Motor neuron (in vitro differentiated cells): ENCODE data around the gene GRAMD2B. TPM values are rescaled to one million over a fixed set of nuclear protein-coding genes. Genes with fewer than 3 reads are reported as not detected.

Experiments used
- ATAC-seq, 8 experiments: fragments of 200-7000 bp; cut with Tn5 transposase; replicated peaks in 6 of 8; 2 replicates each; pipeline ENCODE4 v1.8.0; 2021; ENCODE audit warnings: mild to moderate bottlenecking in 8 of 8, moderate library complexity in 8 of 8
- H3K27ac ChIP-seq, 2 donors: fragments of 250-450 bp; sonication (Bioruptor Pico); 2 replicates each; pipeline ENCODE4 v1.9.0; 2021; ENCODE audit warnings: antibody characterized with exemption in 2 of 2, mild to moderate bottlenecking in 2 of 2, moderate library complexity in 1 of 2
- H3K4me1 ChIP-seq, 2 donors: fragments of 250-450 bp; sonication (Bioruptor Pico); replicated peaks in 1 of 2; 2 replicates each; pipeline ENCODE4 v1.6.1; 2021; ENCODE audit warnings: antibody characterized with exemption in 2 of 2, mild to moderate bottlenecking in 2 of 2, moderate library complexity in 1 of 2
- H3K4me3 ChIP-seq, 5 donors: fragments of 250-450 bp; sonication (Bioruptor Pico); 2 replicates each; pipeline ENCODE4 v1.9.0; 2021; ENCODE audit warnings: antibody characterized with exemption in 5 of 5, mild to moderate bottlenecking in 5 of 5, moderate library complexity in 4 of 5
- WGBS, 10 experiments: fragments of 450-650 bp; shearing (Covaris generic); methylation state at CpG; one replicate each; pipeline ENCODE4 v1.0.0; 2022; 5-methylcytosine and 5-hydroxymethylcytosine counted together
- in situ Hi-C, 9 experiments: fragments of 400-800 bp; cut with MboI; loops; one replicate each; pipeline ENCODE4 v1.15.0; 2021; ENCODE audit warnings: low sequenced_read_pairs in 9 of 9, low pct_unique_long_range_greater_than_20kb in 2 of 9; ENCODE audit not compliant: unreplicated experiment in 9 of 9
- total RNA-seq, 8 experiments: library from RNA; unstranded; fragments of 300-600 nt; gene quantifications; 2 replicates each; pipeline versions ENCODE4 v1.2.3 to v1.2.4, GENCODE V29; 2022

GRAMD2B gene
- total RNA-seq, 8 experiments from 2014 or later: 0.33 to 19.5 (median 4.4) TPM

DNA sequence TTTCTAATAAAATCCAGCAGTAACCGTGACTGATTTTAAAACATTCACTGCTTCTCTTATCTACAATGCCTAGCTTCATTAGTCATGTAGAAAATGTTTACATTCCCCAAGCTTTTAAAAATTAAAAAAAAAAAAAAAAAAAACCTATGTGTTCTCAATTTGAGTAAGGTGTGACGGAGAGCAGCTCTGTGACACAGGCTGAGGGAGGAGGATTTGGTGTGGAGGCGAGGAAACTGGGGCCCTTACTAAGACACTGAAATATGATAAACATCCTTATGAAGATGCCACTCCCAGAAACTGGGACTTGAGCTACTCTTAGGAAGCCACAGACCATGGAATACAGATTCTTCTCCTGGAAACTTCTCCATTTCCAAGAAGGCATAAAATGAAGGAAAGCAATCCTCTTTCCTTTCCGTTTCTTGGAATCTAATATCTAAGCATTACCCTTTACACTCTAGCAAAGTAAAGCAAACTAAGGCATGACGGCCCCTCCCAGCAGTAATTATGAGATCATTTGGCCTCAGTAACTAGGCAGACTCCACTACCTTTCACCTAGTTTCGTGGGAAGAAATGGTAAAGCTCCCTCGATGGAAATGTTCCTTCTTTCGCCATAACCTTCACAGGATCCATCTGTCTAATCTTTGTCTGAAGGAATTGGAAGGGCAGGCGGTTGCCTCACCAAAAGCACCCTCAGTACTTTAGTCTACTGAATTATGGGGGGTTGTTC lies 23.5 kb downstream of the GRAMD2B start:
- in situ Hi-C loops: no loop called here
- Histone ChIP-seq H3K4me3 (no peak overlapping the region), H3K4me1 (no peaks in the 10 kb centered on the region), H3K27ac (no peak overlapping the region)
- WGBS, 10 experiments: 32 to 98% (median 85%) methylated on average over 2 to 8 of the region's 9 CpGs
- peak in 2 of 8 experiments; percentile 68 to 87 for ATAC-seq

GRCh38 chr5:126448720-126449119 lies 25.5 kb downstream of the GRAMD2B start:
- Histone ChIP-seq H3K4me3 (no peak overlapping the region), H3K4me1 (no peaks in the 10 kb centered on the region), H3K27ac (no peak overlapping the region)
- no peak for ATAC-seq
- in situ Hi-C loops: no loop called here
- WGBS, 10 experiments: 40 to 100% (median 84%) methylated on average over 1 to 7 of the region's 8 CpGs; no CpG with 5 or more reads in 1 of the 10 experiments

- WGBS, 10 experiments: 7 to 88% (median 49%) methylated on average over 2 to 8 of the region's 8 CpGs; no CpG with 5 or more reads in 1 of the 10 experiments
- in situ Hi-C loops: no loop called here
- no peaks in the 10 kb centered on the region for H3K4me1 ChIP-seq
- no peak overlapping the region for H3K4me3 ChIP-seq
- peak in 4 of 8 experiments; percentile 38 to 89 (median 59) for ATAC-seq
- H3K27ac ChIP-seq: no peak overlapping the region
Measured at GRCh38 chr5:126449751-126450271, 26.6 kb downstream of the GRAMD2B start.

- no peak overlapping the region for H3K4me3 ChIP-seq
- no peak overlapping the region for H3K27ac ChIP-seq
- 56 to 94% (median 76%) methylated on average over 1 to 5 of the region's 5 CpGs; no CpG with 5 or more reads in 1 of the 10 experiments for WGBS, 10 experiments
- no peak for ATAC-seq
- H3K4me1 ChIP-seq: no peaks in the 10 kb centered on the region
- in situ Hi-C loops: no loop called here
Measured at GRCh38 chr5:126450346-126450745, 27.1 kb downstream of the GRAMD2B start.

GRCh38 chr5:126450907-126451306 lies 27.7 kb downstream of the GRAMD2B start:
- 0 to 100% (median 70%) methylated on average over 1 to 5 of the region's 5 CpGs; no CpG with 5 or more reads in 5 of the 10 experiments for WGBS, 10 experiments
- in situ Hi-C loops: no loop called here
- H3K4me3 ChIP-seq: no peak overlapping the region
- no peak overlapping the region for H3K27ac ChIP-seq
- no peaks in the 10 kb centered on the region for H3K4me1 ChIP-seq
- no peak for ATAC-seq

DNA sequence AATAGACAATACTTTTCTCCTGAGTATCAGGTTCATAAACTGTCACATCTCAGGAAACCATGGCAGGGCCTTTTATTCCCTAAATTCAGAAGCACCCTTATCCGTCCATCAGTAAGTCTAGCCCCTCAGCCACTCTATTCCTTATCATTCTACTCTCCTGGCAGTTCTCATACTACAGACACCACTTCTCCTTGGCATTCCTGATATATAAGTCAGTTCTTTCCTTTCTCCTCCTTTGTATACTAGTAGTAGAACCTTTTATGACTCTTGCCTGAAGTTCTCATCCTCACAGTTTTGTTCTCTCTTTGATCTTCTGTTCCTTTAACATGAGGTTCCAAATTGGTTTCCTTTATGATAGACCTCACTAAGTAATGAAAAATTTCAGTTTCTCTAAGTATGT lies 29.3 kb downstream of the GRAMD2B start:
- no peak overlapping the region for H3K4me3 ChIP-seq
- no peak for ATAC-seq
- 92 to 100% (median 100%) methylated on average over 1 of the region's 1 CpG; no CpG with 5 or more reads in 4 of the 10 experiments for WGBS, 10 experiments
- in situ Hi-C loops: no loop called here
- H3K4me1 ChIP-seq: no peaks in the 10 kb centered on the region
- no peak overlapping the region for H3K27ac ChIP-seq

DNA sequence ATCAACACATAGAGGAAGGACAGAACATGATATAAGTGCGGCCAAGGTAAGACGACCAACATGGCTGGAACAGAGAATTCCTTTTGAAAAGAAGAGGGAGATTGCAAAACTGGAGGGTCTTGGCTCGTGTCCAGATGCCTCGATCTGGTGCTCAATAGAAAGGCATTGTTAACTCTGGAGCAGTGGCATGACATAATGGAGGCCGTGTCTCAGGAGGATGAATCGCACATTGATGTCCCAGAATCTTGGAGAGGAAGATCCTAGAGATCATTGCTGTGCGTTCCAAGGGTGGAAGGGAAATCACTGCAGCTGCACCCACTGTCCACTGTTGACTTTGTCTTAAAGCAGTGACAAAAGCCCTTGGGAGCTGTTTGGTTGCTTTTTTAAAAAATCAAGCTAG lies 30.9 kb downstream of the GRAMD2B start:
- Histone ChIP-seq H3K4me3 (no peak overlapping the region), H3K27ac (no peak overlapping the region), H3K4me1 (no peaks in the 10 kb centered on the region)
- ATAC-seq: peak in 3 of 8 experiments; percentile 43 to 82 (median 63)
- WGBS, 10 experiments: 33 to 100% (median 76%) methylated on average over 1 to 6 of the region's 7 CpGs
- in situ Hi-C loops: no loop called here

GRCh38 chr5:126454535-126454934 lies 31.3 kb downstream of the GRAMD2B start:
- ATAC-seq: no peak
- Histone ChIP-seq H3K27ac (no peak overlapping the region), H3K4me1 (no peaks in the 10 kb centered on the region), H3K4me3 (no peak overlapping the region)
- in situ Hi-C loops: no loop called here
- WGBS, 10 experiments: 86 to 100% (median 100%) methylated on average over 1 of the region's 1 CpG; no CpG with 5 or more reads in 6 of the 10 experiments

- no peak overlapping the region for H3K4me3 ChIP-seq
- in situ Hi-C loops: no loop called here
- H3K27ac ChIP-seq: no peak overlapping the region
- no peaks in the 10 kb centered on the region for H3K4me1 ChIP-seq
- no peak for ATAC-seq
Measured at GRCh38 chr5:126455264-126455663, 32.1 kb downstream of the GRAMD2B start.

DNA sequence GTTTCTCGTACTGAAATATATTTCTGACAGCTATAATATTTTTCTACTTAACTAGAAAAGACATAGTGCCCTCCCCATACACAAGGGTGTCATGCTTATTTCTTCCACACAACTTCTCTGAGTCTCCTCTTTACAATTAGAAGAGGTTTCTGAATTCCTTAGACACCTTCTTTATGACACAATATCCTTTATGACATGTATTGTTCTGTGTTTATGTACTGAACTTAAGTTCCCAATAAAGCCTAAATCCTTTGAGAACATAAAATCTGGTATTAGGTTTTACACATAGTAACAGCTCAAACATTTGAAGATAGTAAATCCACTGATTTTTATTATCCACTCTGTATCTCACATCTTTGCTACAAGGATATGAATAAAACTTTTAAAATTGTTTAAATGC lies 32.5 kb downstream of the GRAMD2B start:
- WGBS, 10 experiments: 67 to 100% (median 88%) methylated on average over 1 of the region's 1 CpG; no CpG with 5 or more reads in 2 of the 10 experiments
- no peaks in the 10 kb centered on the region for H3K4me1 ChIP-seq
- no peak overlapping the region for H3K27ac ChIP-seq
- no peak overlapping the region for H3K4me3 ChIP-seq
- in situ Hi-C loops: no loop called here
- no peak for ATAC-seq

- WGBS, 10 experiments: 62 to 100% (median 97%) methylated on average over 1 to 6 of the region's 6 CpGs; no CpG with 5 or more reads in 1 of the 10 experiments
- H3K4me1 ChIP-seq: no peaks in the 10 kb centered on the region
- no peak for ATAC-seq
- in situ Hi-C loops: no loop called here
- H3K27ac ChIP-seq: no peak overlapping the region
- no peak overlapping the region for H3K4me3 ChIP-seq
Measured at GRCh38 chr5:126456217-126456820, 33.1 kb downstream of the GRAMD2B start.

GRCh38 chr5:126460459-126460858 lies 37.2 kb downstream of the GRAMD2B start:
- Histone ChIP-seq H3K4me3 (no peak overlapping the region), H3K27ac (no peak overlapping the region), H3K4me1 (no peaks in the 10 kb centered on the region)
- in situ Hi-C loops: no loop called here
- ATAC-seq: no peak
- 81 to 100% (median 100%) methylated on average over 1 to 4 of the region's 4 CpGs; no CpG with 5 or more reads in 4 of the 10 experiments for WGBS, 10 experiments

DNA sequence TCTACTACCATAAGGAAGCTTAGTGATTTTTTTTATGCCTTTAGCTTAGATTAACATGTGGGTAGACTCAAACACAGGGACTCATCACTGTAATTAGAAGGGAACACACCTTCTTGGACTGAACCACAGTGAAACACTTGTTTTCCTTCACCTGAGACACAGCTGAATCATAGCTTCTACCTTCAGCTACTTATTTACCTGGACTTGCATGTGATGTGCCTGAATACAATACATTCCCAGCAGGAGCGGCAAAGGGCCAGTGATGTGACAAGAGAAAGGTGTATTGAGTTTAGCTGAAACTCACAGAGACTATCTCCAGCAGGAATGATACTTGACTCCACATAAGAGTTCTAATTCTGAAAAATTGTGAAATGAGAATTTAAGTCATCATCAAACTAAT lies 37.8 kb downstream of the GRAMD2B start:
- Histone ChIP-seq H3K4me3 (no peak overlapping the region), H3K4me1 (no peaks in the 10 kb centered on the region), H3K27ac (no peak overlapping the region)
- 80 to 100% (median 95%) methylated on average over 1 of the region's 1 CpG; no CpG with 5 or more reads in 4 of the 10 experiments for WGBS, 10 experiments
- in situ Hi-C loops: no loop called here
- ATAC-seq: no peak
